Activated CD8-positive, alpha-beta T cell treated with anti-CD3 and anti-CD28 coated beads for 36 hours (primary cell): ENCODE measurements around the gene GRB10. TPM values are rescaled to one million over a fixed set of nuclear protein-coding genes. Genes with fewer than 3 reads are reported as not detected.

ENCODE experiments used
- ATAC-seq: fragments of 200-7000 bp; cut with Tn5 transposase; one replicate; pipeline ENCODE4 v1.10.0; 2021; ENCODE audit warnings: mild to moderate bottlenecking, moderate library complexity
- CTCF ChIA-PET: fragments of 350-600 bp; sonication (Branson Sonifier 250); formaldehyde crosslinking; loops from one replicate; lab custom pipeline; 2021; ENCODE audit warnings: antibody characterized with exemption; lab: Charles Lee
- POLR2A ChIA-PET: fragments of 350-600 bp; sonication (Branson Sonifier 250); formaldehyde crosslinking; loops from one replicate; lab custom pipeline; 2021; ENCODE audit warnings: antibody characterized with exemption; lab: Charles Lee
- DNase-seq: peaks from one replicate; pipeline ENCODE4 v3.0.0-alpha.2; 2020
- H3K27ac Mint-ChIP-seq: one replicate; pipeline ENCODE4 v1.8.0; 2021; ENCODE audit warnings: mild to moderate bottlenecking, mixed read lengths
- H3K27me3 Mint-ChIP-seq: one replicate; pipeline ENCODE4 v1.8.0; 2021; ENCODE audit warnings: mixed read lengths
- H3K36me3 Mint-ChIP-seq: one replicate; pipeline ENCODE4 v1.8.0; 2021; ENCODE audit warnings: low read depth, mixed read lengths
- H3K4me1 Mint-ChIP-seq: one replicate; pipeline ENCODE4 v1.8.0; 2021; ENCODE audit warnings: low read depth, mixed read lengths
- H3K4me3 Mint-ChIP-seq: one replicate; pipeline ENCODE4 v1.8.0; 2021; ENCODE audit warnings: mild to moderate bottlenecking, moderate library complexity, mixed read lengths
- H3K9me3 Mint-ChIP-seq: one replicate; pipeline ENCODE4 v1.8.0; 2021; ENCODE audit warnings: mixed read lengths
- intact Hi-C: fragments of 100-400 bp; cut with micrococcal nuclease; formaldehyde crosslinking; loops from one replicate; pipeline ENCODE4 v1.10.0; 2022
- total RNA-seq, 2 experiments: library from RNA; stranded (reverse); gene quantifications; one replicate each; pipeline ENCODE4 v1.2.3, GENCODE V29; 2021
- TF ChIP-seq, protein P1 (sequence below): fragments of 200-600 bp; IDR thresholded peaks from one replicate; pipeline ENCODE4 v1.8.0; 2022; ENCODE audit warnings: antibody characterized with exemption, mild to moderate bottlenecking

The GRB10 gene
- total RNA-seq, 2 experiments from 2014 or later, result 5.6 to 6.9 TPM

- POLR2A ChIA-PET, result no interaction called here
- TF ChIP-seq, protein P1, sequence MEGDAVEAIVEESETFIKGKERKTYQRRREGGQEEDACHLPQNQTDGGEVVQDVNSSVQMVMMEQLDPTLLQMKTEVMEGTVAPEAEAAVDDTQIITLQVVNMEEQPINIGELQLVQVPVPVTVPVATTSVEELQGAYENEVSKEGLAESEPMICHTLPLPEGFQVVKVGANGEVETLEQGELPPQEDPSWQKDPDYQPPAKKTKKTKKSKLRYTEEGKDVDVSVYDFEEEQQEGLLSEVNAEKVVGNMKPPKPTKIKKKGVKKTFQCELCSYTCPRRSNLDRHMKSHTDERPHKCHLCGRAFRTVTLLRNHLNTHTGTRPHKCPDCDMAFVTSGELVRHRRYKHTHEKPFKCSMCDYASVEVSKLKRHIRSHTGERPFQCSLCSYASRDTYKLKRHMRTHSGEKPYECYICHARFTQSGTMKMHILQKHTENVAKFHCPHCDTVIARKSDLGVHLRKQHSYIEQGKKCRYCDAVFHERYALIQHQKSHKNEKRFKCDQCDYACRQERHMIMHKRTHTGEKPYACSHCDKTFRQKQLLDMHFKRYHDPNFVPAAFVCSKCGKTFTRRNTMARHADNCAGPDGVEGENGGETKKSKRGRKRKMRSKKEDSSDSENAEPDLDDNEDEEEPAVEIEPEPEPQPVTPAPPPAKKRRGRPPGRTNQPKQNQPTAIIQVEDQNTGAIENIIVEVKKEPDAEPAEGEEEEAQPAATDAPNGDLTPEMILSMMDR, result no peak
- H3K4me3 Mint-ChIP-seq, result no peak overlapping the region
- no peak for DNase-seq
- H3K9me3 Mint-ChIP-seq, result no peaks in the 10 kb centered on the region
- no peaks in the 10 kb centered on the region for H3K4me1 Mint-ChIP-seq
- peaks cover 24% of the 10 kb centered on the region for H3K27me3 Mint-ChIP-seq
- intact Hi-C loops, result no loop called here
- ATAC-seq, result no peak
- no peaks in the 10 kb centered on the region for H3K36me3 Mint-ChIP-seq
- CTCF ChIA-PET, result interaction anchor here (1.3 kb wide), 1 partner anchor 51 kb away, joined by 3 read pairs; no protein-coding TSS in a partner anchor
- H3K27ac Mint-ChIP-seq, result no peak overlapping the region
Measured at GRCh38 chr7:50559881-50560280, 222.8 kb downstream of the GRB10 start.

DNA sequence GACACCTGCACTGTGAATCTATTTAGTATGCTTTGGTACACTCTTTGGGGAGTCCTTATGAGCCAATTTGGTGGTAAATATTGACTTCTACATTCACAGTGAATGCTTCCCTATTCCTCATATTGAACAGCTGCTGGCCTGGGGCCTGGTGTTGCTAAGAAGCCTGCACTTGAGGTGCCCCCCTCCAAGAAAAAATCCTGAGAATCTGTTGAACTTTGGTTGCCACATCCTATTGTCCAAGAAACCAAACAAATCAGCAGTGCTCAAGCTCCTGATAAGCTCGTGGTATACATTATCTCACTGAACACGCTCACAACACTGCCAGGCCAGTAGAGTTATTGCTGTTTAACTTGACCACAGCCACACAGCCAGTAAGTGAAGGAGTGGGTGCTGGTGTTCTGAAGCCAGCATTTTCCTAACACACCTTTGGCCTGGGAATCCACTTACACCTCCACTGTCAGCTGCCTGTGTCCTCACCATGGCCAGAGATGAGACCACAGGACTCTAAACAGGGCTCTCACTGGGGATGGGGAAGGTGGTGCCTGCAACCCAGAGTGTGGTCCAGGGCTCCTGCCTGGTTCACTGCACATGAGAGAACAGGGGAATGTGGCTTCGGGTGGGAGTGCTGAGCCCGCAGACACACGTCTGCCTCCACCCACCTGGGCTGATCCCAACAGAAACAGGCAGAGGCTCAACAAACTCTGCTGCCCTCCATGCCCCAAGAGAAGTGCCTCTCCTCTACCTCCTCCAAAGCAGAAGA, 224.2 kb downstream of the GRB10 start:
- TF ChIP-seq, protein P1, result no peak
- Mint-ChIP-seq H3K4me1 (no peaks in the 10 kb centered on the region), H3K9me3 (no peaks in the 10 kb centered on the region), H3K27ac (no peak overlapping the region), H3K36me3 (no peaks in the 10 kb centered on the region), H3K27me3 (peaks cover 24% of the 10 kb centered on the region), H3K4me3 (no peak overlapping the region)
- ChIA-PET POLR2A (no interaction called here), CTCF (no interaction called here)
- ATAC-seq (no peak), DNase-seq (no peak)
- intact Hi-C loops, result no loop called here

GRCh38 chr7:50557099-50557498, 225.6 kb downstream of the GRB10 start:
- ChIA-PET POLR2A (no interaction called here), CTCF (no interaction called here)
- TF ChIP-seq, protein P1, result no peak
- Mint-ChIP-seq H3K4me1 (no peaks in the 10 kb centered on the region), H3K36me3 (no peaks in the 10 kb centered on the region), H3K4me3 (no peak overlapping the region), H3K27me3 (peaks cover 27% of the 10 kb centered on the region), H3K9me3 (no peaks in the 10 kb centered on the region), H3K27ac (no peak overlapping the region)
- DNase-seq (no peak), ATAC-seq (no peak)
- intact Hi-C loops, result no loop called here

- DNase-seq (no peak), ATAC-seq (no peak)
- intact Hi-C loops, result no loop called here
- Mint-ChIP-seq H3K4me3 (no peak overlapping the region), H3K27me3 (peaks cover 27% of the 10 kb centered on the region), H3K36me3 (no peaks in the 10 kb centered on the region), H3K9me3 (no peaks in the 10 kb centered on the region), H3K4me1 (no peaks in the 10 kb centered on the region), H3K27ac (no peak overlapping the region)
- ChIA-PET CTCF (no interaction called here), POLR2A (no interaction called here)
- TF ChIP-seq, protein P1, result no peak
Measured at GRCh38 chr7:50556247-50556991, 226.3 kb downstream of the GRB10 start.

DNA sequence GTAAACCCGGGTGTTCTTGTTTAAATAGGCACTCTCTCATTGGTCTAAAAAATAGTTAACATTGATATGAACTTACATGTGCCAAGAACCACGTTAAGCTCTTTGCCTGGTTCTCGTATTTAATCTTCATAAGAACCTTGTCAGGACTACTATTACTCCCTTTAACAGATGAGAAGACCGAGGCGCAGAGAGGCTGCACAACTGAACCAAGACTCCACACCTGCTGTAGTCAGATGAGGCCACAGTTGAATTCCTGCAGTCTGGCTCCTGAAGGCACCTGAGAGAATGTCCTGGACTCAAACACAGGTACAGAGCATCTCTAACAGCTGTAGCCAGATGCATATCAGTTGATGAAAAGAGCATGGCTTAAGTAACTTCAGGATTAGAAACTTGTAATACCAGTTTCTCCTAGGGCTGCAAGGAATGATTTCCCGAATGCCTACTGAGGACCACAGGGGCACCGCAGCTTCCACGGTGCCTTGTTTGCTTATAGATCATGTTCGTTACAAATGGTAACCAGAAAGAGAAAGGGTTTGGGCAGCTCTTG, 227.0 kb downstream of the GRB10 start:
- TF ChIP-seq, protein P1, result no peak
- H3K36me3 Mint-ChIP-seq, result no peaks in the 10 kb centered on the region
- ChIA-PET POLR2A (no interaction called here), CTCF (interaction anchor here (1.0 kb wide), 1 partner anchor 34 kb away, joined by 3 read pairs; no protein-coding TSS in a partner anchor)
- no peaks in the 10 kb centered on the region for H3K9me3 Mint-ChIP-seq
- H3K4me1 Mint-ChIP-seq, result no peaks in the 10 kb centered on the region
- intact Hi-C loops, result no loop called here
- H3K27ac Mint-ChIP-seq, result no peak overlapping the region
- no peak for DNase-seq
- no peak overlapping the region for H3K4me3 Mint-ChIP-seq
- no peak for ATAC-seq
- H3K27me3 Mint-ChIP-seq, result peaks cover 27% of the 10 kb centered on the region
